ENCODE data around the gene STX2.

GRCh38 chr12:130796985-130797686 lies 41.9 kb downstream of the STX2 start:
- TF ChIP-seq CTCF (IDR thresholded peaks at IDR 0.05; ENCODE audit: poor library complexity) (no peak), EZH2phosphoT487 (IDR thresholded peaks at IDR 0.05; ENCODE audit: low read depth, severe bottlenecking, unreplicated experiment) (no peak), EZH2 (IDR thresholded peaks at IDR 0.05; ENCODE audit: borderline replicate concordance) (no peak)

Measured in hepatocyte (in vitro differentiated cells).